GM23248 (cell line): Measurements from ENCODE around the gene HRH4. TPM values are rescaled to one million over a fixed set of nuclear protein-coding genes. Genes with fewer than 3 reads are reported as not detected.

ENCODE experiments used
- DNase-seq: peaks from one replicate; pipeline ENCODE4 v3.0.0-alpha.2; 2015
- H2AFZ ChIP-seq: fragments of 200-600 bp; sonication (generic); 2 replicates; pipeline ENCODE4 v1.6.1; 2016; ENCODE audit warnings: antibody characterized with exemption
- H3F3A ChIP-seq: fragments of 200-600 bp; sonication (generic); 2 replicates; pipeline ENCODE4 v1.6.1; 2016; ENCODE audit warnings: mild to moderate bottlenecking, antibody characterized with exemption, mixed run types; ENCODE audit not compliant: insufficient read depth
- H3K27ac ChIP-seq: fragments of 200-600 bp; sonication (generic); 2 replicates; pipeline ENCODE4 v1.5.1; 2016; ENCODE audit warnings: mild to moderate bottlenecking
- H3K27me3 ChIP-seq: fragments of 200-600 bp; sonication (generic); replicated peaks from 2 replicates; pipeline ENCODE4 v1.6.1; 2016; ENCODE audit warnings: mild to moderate bottlenecking; ENCODE audit not compliant: insufficient read depth
- H3K36me3 ChIP-seq: fragments of 200-600 bp; sonication (generic); 2 replicates; pipeline ENCODE4 v1.6.1; 2016; ENCODE audit warnings: low read depth, mild to moderate bottlenecking
- H3K4me1 ChIP-seq: fragments of 200-600 bp; sonication (generic); 2 replicates; pipeline ENCODE4 v1.6.1; 2016; ENCODE audit warnings: mild to moderate bottlenecking; ENCODE audit not compliant: insufficient read depth
- H3K4me2 ChIP-seq: fragments of 200-600 bp; sonication (generic); one replicate; pipeline ENCODE4 v1.6.1; 2016; ENCODE audit warnings: mild to moderate bottlenecking; ENCODE audit not compliant: unreplicated experiment
- H3K4me3 ChIP-seq: fragments of 200-600 bp; sonication (generic); 2 replicates; pipeline ENCODE4 v1.5.1; 2016; ENCODE audit warnings: mild to moderate bottlenecking
- H3K79me2 ChIP-seq: fragments of 200-600 bp; sonication (generic); 2 replicates; pipeline ENCODE4 v1.6.1; 2016; ENCODE audit warnings: mild to moderate bottlenecking; ENCODE audit not compliant: insufficient read depth
- H3K9ac ChIP-seq: fragments of 200-600 bp; sonication (generic); 2 replicates; pipeline ENCODE4 v1.6.1; 2016; ENCODE audit warnings: mild to moderate bottlenecking
- H3K9me2 ChIP-seq: fragments of 200-600 bp; sonication (generic); 2 replicates; pipeline ENCODE4 v1.6.1; 2016; ENCODE audit warnings: mixed run types, mild to moderate bottlenecking, moderate library complexity; ENCODE audit not compliant: insufficient read depth
- H3K9me3 ChIP-seq: fragments of 200-600 bp; sonication (generic); one replicate; pipeline ENCODE4 v1.6.1; 2017; ENCODE audit warnings: low read depth
- H4K20me1 ChIP-seq: fragments of 200-600 bp; sonication (generic); 2 replicates; pipeline ENCODE4 v1.6.0; 2016; ENCODE audit not compliant: insufficient read depth
- EZH2 ChIP-seq: fragments of 200-600 bp; sonication (generic); IDR thresholded peaks from 2 replicates; pipeline ENCODE4 v1.6.1; 2018; ENCODE audit warnings: antibody characterized with exemption, mild to moderate bottlenecking; ENCODE audit not compliant: insufficient read depth, poor library complexity, severe bottlenecking
- EZH2phosphoT487 ChIP-seq: fragments of 200-600 bp; sonication (generic); IDR thresholded peaks from 2 replicates; pipeline ENCODE4 v1.6.1; 2018; ENCODE audit warnings: antibody characterized with exemption, moderate library complexity, mild to moderate bottlenecking, low read depth; ENCODE audit not compliant: insufficient read depth
- WGBS, 2 experiments: methylation state at CpG; one replicate each; pipeline ENCODE4 v1.1.6; 2015 to 2017; ENCODE audit warnings: low lambda C conversion rate in 2 of 2, low coverage in 1 of 2; ENCODE audit errors: missing lambda C conversion rate in 2 of 2; 5-methylcytosine and 5-hydroxymethylcytosine counted together
- in situ Hi-C: fragments of 300-500 bp; cut with MboI; formaldehyde crosslinking; loops from 2 replicates; pipeline ENCODE4 v1.15.0; 2020
- polyA plus RNA-seq: library from polyadenylated mRNA; unstranded; fragments of >200 nt; fragmentation: Nextera tagmentation; extraction: Ambion mirVana; gene quantifications from 2 replicates; pipeline ENCODE4 v1.2.1, GENCODE V29; 2016
- total RNA-seq: library from RNA; depleted of rRNA; stranded (reverse); fragments of >200 nt; shearing (Covaris generic); gene quantifications from 2 replicates; pipeline ENCODE4 v1.2.3, GENCODE V29; 2014

Gene HRH4
- total and polyA plus RNA-seq, 2 experiments from 2014 or later = not detected

- Histone ChIP-seq H3K9ac (no peak overlapping the region), H3K4me1 (no peaks in the 10 kb centered on the region), H3K9me3 (no peaks in the 10 kb centered on the region), H3K79me2 (no peaks in the 10 kb centered on the region), H3F3A (no peaks in the 10 kb centered on the region), H4K20me1 (no peaks in the 10 kb centered on the region), H3K4me2 (no peak overlapping the region), H3K9me2 (no peaks in the 10 kb centered on the region), H3K27ac (no peak overlapping the region), H3K36me3 (no peaks in the 10 kb centered on the region), H3K4me3 (no peak overlapping the region), H2AFZ (no peak overlapping the region), H3K27me3 (no peaks in the 10 kb centered on the region)
- 86 to 94% methylated on average over 3 of the region's 3 CpGs for whole genome bisulfite sequencing, 2 experiments
- no peak for DNase-seq
- in situ Hi-C loops = no loop called here
- no peak for TF ChIP-seq EZH2phosphoT487
- no peak for TF ChIP-seq EZH2
Measured at GRCh38 chr18:24470022-24470618, 9.7 kb downstream of the HRH4 start.

GRCh38 chr18:24470805-24471204 lies 10.4 kb downstream of the HRH4 start:
- Histone ChIP-seq H3K4me3 (no peak overlapping the region), H2AFZ (no peak overlapping the region), H3K9me2 (no peaks in the 10 kb centered on the region), H3F3A (no peaks in the 10 kb centered on the region), H4K20me1 (no peaks in the 10 kb centered on the region), H3K4me2 (no peak overlapping the region), H3K27me3 (no peaks in the 10 kb centered on the region), H3K9me3 (no peaks in the 10 kb centered on the region), H3K36me3 (no peaks in the 10 kb centered on the region), H3K4me1 (no peaks in the 10 kb centered on the region), H3K9ac (no peak overlapping the region), H3K79me2 (no peaks in the 10 kb centered on the region), H3K27ac (no peak overlapping the region)
- 88 to 90% methylated on average over 7 of the region's 7 CpGs for WGBS, 2 experiments
- DNase-seq = no peak
- in situ Hi-C loops = no loop called here
- TF ChIP-seq EZH2 (no peak), EZH2phosphoT487 (no peak)

- Histone ChIP-seq H3K4me3 (no peak overlapping the region), H3F3A (no peaks in the 10 kb centered on the region), H4K20me1 (no peaks in the 10 kb centered on the region), H3K27me3 (no peaks in the 10 kb centered on the region), H3K9ac (no peak overlapping the region), H3K9me3 (no peaks in the 10 kb centered on the region), H3K36me3 (no peaks in the 10 kb centered on the region), H2AFZ (no peak overlapping the region), H3K4me2 (no peak overlapping the region), H3K27ac (no peak overlapping the region), H3K4me1 (no peaks in the 10 kb centered on the region), H3K9me2 (no peaks in the 10 kb centered on the region), H3K79me2 (no peaks in the 10 kb centered on the region)
- no peak for DNase-seq
- TF ChIP-seq EZH2phosphoT487 (no peak), EZH2 (no peak)
- in situ Hi-C loops = no loop called here
- WGBS, 2 experiments = 87 to 94% methylated on average over 5 of the region's 5 CpGs
Measured at GRCh38 chr18:24472591-24472990, 12.2 kb downstream of the HRH4 start.

- in situ Hi-C loops = no loop called here
- no peaks in the 10 kb centered on the region for H3K79me2 ChIP-seq
Measured at GRCh38 chr18:24474406-24474805, 14.0 kb downstream of the HRH4 start.

More at GRCh38 chr18:24474406-24474805, 14.0 kb downstream of the HRH4 start:
- Histone ChIP-seq H3K4me2 (no peak overlapping the region), H4K20me1 (no peaks in the 10 kb centered on the region), H3K36me3 (no peaks in the 10 kb centered on the region), H3K9me2 (no peaks in the 10 kb centered on the region), H2AFZ (no peak overlapping the region), H3K27me3 (no peaks in the 10 kb centered on the region), H3K4me1 (no peaks in the 10 kb centered on the region), H3K27ac (no peak overlapping the region), H3K9ac (no peak overlapping the region), H3K9me3 (no peaks in the 10 kb centered on the region), H3F3A (no peaks in the 10 kb centered on the region), H3K4me3 (no peak overlapping the region)
- WGBS, 2 experiments = 19 to 37% methylated on average over 2 of the region's 2 CpGs
- TF ChIP-seq EZH2phosphoT487 = no peak
- no peak for TF ChIP-seq EZH2
- no peak for DNase-seq
